GM12878 (cell line): ENCODE measurements around the gene ABCB8.

ENCODE experiments used
- EZH2 ChIP-seq: IDR thresholded peaks from 2 replicates; pipeline ENCODE4 v1.6.1; 2012; ENCODE audit warnings: low read depth, mild to moderate bottlenecking, control low read depth, inconsistent platforms, low read length, borderline replicate concordance; ENCODE audit not compliant: control insufficient read depth
- POLR2A ChIP-seq: IDR thresholded peaks from 2 replicates; pipeline ENCODE4 v1.6.1; 2011; ENCODE audit warnings: low read depth, mild to moderate bottlenecking, low read length

- no peak for TF ChIP-seq EZH2
- no peak for TF ChIP-seq POLR2A
Measured at GRCh38 chr7:151061213-151062110, 33.2 kb downstream of the ABCB8 start.
